GM12801 (cell line): ENCODE results near the gene DYNC1I1.

Source experiments
- CTCF ChIP-seq: IDR thresholded peaks from one replicate; pipeline ENCODE4 v1.5.1; 2011; ENCODE audit warnings: control low read depth; ENCODE audit not compliant: insufficient read length; ENCODE audit errors: extremely low read depth

Gene DYNC1I1

DNA sequence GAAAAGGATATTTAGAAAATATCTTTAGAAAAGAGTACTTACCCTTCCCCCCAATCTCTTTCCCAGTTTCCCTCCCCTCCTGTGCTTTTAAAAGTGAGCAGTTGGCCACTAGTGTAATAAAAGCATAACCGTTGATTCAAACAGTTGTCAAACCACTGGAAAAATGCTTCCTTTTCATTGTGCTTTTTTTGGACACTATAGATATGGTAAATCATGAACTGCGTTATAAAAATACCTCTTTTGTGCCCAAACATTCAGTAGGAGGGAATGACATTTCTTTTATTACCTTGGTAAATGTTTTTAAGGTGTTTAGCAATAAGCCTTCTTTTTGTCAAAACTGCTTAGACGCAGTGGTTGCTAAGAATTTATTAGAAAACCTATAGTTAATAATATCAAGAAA lies 317.2 kb downstream of the DYNC1I1 start:
- no peak for TF ChIP-seq CTCF

GRCh38 chr7:96090756-96091155 lies 318.4 kb downstream of the DYNC1I1 start:
- TF ChIP-seq CTCF, result no peak

GRCh38 chr7:96093435-96093834 lies 321.1 kb downstream of the DYNC1I1 start:
- no peak for TF ChIP-seq CTCF

DNA sequence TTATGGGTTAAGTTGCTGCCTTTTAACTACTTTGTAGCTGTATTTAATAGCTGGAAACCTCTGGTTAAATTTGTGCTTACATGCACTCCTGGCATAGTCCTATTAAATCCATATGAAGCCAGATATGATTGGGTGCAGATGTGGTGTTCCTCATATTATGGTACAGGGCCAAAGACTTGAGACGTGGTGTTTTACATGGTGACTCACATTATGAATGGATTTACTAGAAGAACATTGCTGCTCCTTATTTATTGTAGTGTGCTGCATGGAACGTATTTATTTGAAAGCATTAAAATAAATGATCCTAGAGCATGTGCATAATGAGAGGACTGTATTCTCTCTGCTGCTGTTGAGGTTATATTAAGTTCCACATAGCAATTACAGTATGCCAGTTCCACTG lies 325.5 kb downstream of the DYNC1I1 start:
- no peak for TF ChIP-seq CTCF

GRCh38 chr7:96100737-96101136 lies 328.4 kb downstream of the DYNC1I1 start:
- no peak for TF ChIP-seq CTCF

- no peak for TF ChIP-seq CTCF
These were observed 329.9 kb downstream of the DYNC1I1 start for GRCh38 chr7:96102096-96102811.

- TF ChIP-seq CTCF, result no peak
These were observed 332.6 kb downstream of the DYNC1I1 start for GRCh38 chr7:96104984-96105383.
